ENCODE measurements around the gene OR10A4. TPM values are rescaled to one million over a fixed set of nuclear protein-coding genes. Genes with fewer than 3 reads are reported as not detected.
"Not testable (repeated sequence)": the region's sequence is repeated elsewhere in the genome, so short reads cannot be mapped to it uniquely, and the experiment has no call there.

OR10A4 gene
- total RNA-seq, 1 donor from 2014 or later = not detected

DNA sequence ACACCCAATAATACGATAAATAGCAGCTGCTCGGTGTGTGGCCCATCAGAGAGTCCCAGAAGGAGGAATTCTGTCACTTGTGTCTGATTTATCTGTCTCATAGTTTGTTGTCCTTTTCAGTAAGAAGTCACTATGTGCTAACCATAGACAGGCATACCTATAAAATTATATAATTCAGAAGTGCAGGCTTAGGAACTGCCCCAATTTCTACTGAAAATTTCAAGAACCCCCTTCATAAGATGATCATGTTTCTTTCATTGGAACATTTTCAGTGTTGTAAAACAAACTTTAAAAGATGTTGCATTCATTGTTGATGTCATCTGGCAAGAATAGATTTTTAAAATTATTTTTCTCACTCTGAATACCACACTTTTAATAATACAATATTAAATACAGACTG lies 16.0 kb downstream of the OR10A4 start, which contains the start of gene OR2D2:
OR2D2 (minus strand) TSS at position 101 of the 400 bp plus-strand sequence; CDS start at position 101, 0 bp downstream.
- DNase-seq (no peak), ATAC-seq (no peak)
- intact Hi-C loops (cut with micrococcal nuclease) = no loop called here

DNA sequence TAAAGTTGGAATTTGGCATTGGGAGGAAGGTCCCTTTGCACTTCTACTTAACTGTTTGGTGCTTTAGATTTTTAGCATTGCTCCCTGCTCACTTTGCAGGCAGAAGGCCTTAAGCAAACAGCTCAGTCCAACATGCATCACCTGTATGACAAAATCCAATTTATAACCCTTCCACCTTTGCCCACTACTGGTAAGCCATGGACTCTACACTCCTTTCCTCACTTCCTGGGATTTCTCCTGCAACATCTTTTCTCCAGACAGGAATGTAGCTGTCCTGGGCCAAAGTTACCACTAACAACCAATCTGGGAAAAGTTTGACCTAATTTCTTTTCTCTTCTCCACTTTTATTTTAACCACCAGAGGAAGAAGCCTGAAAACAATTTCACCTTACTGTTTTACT lies 17.7 kb downstream of the OR10A4 start:
- intact Hi-C loops (cut with micrococcal nuclease) = no loop called here
- ATAC-seq = no peak

DNA sequence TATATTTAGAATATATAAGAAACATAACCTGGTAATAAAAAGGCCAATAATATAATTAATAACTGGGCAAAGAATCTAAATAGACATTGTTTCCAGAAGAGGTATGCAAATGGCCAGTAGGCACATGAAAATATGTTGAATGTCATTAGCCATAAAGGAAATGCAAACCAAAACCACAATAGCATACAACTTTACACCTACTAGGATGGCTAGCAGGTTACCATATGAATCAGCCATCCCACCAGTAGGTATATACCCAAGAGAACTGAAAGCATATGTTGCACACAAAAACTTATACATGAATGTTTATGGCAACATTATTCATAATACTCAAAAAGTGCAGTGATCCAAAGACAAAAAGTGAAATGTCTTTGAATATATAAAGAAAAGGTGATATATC lies 18.6 kb downstream of the OR10A4 start:
- intact Hi-C loops (cut with micrococcal nuclease) = no loop called here
- ATAC-seq (no peak), DNase-seq (no peak)

More for the DNA sequence above, 17.7 kb downstream of the OR10A4 start:
- no peak for DNase-seq

DNA sequence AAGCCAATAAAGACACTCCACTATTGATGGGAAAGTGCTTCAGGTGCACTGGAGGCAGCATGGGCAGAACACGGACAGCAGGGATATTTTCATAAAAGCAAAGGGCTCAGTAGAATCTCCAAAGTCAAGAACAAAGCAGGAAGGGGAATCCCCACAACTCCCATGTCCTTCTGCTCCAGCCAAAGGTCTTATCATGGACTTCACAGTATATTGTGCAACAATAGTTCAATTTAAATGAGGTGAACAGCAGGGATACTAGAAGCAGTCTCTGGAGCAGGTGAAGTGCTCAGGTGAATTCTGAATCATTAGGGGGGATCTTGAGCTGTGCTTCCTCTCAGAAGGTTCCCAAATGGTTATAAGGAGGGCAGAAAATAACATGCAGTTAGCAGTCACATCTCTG lies 22.5 kb downstream of the OR10A4 start:
- ATAC-seq (no peak), DNase-seq (no peak)
- intact Hi-C loops (cut with micrococcal nuclease) = no loop called here

DNA sequence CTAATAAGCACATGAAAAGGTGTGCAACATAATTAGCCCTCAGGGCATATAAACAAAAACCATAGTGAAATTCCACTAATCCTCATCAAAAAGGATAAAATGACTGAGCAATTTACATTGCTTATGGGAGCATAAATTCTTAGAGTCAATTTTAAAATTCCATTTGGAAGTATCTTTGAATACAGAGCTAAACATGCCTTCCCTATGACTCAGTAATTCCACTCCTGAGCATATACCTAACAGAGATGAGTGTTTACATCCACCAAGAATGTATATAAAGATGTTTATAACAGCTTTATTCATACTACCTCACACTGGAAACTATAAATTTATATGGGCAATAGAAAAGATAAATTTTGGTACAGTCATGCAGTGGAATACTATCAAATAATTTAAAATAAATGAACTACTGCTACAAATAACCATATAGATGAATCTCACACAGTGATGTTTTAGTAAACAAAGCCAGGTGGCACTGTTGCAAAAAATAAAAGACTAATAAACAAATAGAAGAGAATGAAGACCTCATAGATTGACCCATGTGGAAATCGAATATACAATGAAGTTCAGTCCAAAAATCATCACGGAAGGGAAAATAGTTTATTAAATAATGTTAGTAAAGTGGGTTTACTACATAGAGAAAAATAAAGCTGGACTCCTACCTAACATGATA lies 24.0 kb downstream of the OR10A4 start:
- ATAC-seq = no peak
- no peak for DNase-seq
- intact Hi-C loops (cut with micrococcal nuclease) = no loop called here

DNA sequence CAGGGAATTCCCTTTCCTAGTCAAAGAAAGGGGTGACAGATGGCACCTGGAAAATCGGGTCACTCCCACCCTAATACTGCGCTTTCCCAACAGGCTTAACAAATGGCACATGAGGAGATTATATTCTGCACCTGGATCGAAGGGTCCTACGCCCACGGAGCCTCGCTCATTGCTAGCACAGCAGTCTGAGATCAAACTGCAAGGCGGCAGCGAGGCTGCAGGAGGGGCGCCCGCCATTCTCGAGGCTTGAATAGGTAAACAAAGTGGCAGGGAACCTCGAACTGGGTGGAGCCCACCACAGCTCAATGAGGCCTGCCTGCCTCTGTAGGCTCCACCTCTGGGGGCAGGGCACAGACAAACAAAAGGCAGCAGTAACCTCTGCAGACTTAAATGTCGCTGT lies 28.4 kb downstream of the OR10A4 start:
- DNase-seq; intact Hi-C loops (cut with micrococcal nuclease); ATAC-seq: not testable (repeated sequence)

DNA sequence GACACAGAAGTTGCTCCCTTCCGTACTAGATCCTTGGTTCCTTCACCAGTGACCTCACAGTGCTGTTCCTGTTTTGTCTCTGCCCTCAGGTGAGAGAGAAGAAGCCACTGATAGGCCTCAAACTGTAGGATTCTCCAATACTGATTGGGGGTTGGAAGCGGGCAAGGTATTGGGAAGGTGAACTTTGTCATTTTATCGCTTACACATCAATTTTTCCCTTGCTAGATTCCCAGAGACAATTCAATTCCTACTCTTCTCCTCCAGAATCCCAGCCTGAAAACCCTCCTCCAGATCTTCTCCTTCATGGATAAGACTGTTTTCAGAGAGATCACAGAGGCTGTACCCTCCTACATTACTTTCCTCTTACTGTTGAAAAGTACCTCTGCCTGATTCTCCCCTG lies 35.0 kb downstream of the OR10A4 start:
- DNase-seq (no peak), ATAC-seq (no peak)
- intact Hi-C loops (cut with micrococcal nuclease) = no loop called here

DNA sequence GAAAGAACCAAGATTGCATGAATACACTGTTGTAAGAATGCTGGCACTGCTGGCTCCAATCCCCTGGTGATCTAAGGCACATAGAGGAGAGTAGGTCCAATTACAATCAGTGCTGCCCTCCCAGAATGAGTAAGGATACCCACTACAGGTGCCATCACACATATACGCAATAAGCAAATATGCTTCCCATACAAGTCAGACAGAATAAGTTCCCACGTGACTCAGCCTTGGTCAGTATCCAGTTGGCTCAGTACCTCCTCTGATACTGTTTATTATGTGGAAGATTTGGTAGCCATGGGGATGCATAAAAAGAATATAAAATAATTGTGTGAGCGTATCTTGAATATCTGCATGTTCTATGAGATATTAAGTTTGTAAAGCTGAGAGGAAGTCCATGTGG lies 35.5 kb downstream of the OR10A4 start:
- DNase-seq (no peak), ATAC-seq (no peak)
- intact Hi-C loops (cut with micrococcal nuclease) = no loop called here

DNA sequence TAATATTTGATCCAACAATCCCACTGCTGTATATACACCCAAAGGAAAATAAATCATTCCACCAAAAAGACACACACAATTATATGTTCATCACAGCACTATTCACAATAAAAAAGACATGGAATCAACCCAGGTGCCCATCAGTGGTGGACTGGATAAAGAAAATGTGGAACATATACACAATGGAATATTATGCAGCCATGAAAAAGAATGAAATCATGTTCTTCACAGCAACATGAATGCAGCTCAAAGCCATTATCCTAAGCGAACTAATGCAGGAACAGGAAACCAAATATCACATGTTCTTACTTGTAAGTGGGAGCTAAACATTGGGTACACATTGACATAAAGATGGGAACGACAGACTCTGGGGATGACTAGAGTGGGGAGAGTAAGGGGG lies 43.3 kb downstream of the OR10A4 start:
- DNase-seq (no peak), ATAC-seq (no peak)
- intact Hi-C loops (cut with micrococcal nuclease) = no loop called here

DNA sequence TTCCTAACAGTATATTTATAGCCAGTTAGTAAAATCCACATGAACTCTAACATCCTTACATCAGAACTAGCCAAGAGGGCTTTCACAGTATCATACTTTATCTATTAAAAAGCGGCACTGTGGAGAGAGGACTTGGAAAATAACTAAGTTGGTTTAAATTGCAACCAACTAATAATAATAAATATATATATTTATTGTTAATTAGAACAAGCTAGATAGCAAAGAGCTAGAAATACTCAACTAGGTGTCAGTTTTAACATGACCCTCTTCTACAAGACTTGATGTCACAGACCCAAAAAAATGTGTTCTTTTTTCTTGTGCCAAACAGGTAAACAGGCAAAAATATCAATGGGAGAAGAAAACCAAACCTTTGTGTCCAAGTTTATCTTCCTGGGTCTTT lies 44.3 kb downstream of the OR10A4 start, which contains the start of gene OR2D3:
OR2D3 (plus strand) TSS at position 301 of the 400 bp plus-strand sequence; CDS start at position 301, 0 bp downstream.
- DNase-seq = no peak
- intact Hi-C loops (cut with micrococcal nuclease) = no loop called here
- ATAC-seq = no peak

DNA sequence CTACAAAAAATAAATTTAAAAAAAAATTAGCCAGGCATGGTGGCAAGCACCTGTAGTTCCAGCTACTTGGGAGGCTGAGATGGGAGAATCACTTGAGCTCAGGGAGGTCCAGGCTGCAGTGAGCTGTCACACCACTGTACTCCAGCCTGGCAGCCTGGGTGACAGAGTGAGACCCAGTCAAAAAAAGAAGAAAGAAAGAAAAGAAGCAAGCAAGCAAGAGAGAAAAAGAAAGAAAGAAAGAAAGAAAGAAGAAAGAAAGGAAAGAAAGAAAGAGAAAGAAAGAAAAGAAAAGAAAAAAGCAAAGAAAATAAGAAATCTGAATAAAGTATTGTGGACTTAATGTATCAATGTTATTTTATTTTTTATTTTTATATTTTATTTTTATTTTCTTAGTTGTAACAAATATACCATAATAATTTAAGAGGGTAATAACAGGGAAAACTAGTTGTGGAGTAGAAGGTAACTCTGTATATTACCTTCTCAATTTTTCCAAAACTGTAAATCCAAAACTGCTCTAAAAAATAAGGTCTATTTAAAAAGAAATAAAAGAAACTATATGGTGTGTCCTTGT lies 48.7 kb downstream of the OR10A4 start:
- DNase-seq (no peak), ATAC-seq (no peak)
- intact Hi-C loops (cut with micrococcal nuclease) = no loop called here

DNA sequence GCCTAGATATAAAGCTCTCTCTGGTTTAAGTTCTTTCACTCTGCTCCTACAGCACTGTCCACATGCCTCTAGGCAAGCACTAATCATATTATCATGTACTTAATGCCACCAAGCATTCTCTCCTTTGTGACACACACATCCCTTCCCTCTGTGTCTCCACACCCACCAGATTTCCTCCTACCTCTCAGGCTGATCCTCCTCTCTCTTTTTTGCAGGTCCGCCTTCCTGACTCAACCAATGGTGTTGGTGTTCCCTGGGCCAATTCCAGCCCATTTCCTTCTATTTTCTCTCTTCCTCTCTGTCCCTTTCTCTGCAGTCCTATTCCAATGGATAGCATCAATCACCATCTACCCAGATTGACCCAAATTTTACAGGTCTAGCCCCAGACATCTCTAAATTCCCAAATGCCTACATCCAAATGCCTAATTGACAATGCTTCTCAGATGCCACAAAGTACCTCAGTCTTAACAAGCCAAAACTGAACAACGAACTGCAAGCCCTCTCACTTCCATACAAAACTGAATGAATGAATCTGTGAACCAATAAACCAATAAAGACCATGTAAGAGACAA lies 49.3 kb downstream of the OR10A4 start:
- intact Hi-C loops (cut with micrococcal nuclease) = no loop called here

DNA sequence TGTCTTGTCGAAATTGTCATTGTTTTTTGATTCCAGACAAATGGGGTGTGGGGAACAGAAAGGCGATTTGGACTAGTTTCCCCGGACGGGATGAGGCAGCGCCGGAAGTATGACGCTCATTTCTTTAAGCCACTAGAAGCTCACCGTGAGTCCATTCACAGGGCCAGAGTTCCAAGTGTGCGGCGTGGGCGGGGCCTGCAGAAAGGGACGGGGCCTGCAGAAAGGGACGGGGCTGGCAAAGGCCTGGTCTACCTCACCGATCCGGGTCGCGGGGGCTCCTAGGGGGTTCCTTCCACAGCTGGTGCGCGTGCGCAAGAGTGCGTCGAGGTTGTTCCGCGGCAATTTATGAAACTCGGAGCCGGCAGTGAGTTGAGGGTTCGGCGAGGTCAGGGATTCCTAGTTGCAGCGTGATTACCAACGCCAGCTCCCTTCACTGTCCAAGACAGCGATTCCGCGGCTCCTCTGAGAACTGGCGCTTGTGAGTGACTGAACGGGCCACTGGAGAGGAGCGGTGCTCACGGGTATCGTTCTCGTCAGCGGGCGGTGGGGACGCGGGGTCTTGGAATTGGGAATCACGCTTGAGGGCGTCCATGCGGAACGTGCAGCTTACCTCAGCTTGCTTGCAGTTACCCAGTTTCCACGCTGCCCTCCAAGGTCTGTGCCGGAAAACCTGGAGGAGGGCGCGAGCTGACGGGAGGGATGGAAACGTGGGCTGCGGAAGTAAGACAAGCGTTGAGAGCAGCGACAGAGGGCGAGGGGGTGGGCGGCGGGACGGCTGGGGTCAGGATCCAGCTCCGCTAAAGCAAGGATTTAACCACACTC lies 50.0 kb downstream of the OR10A4 start, which contains the start of gene ZNF215:
ZNF215 (plus strand) TSS at position 219 of the 822 bp plus-strand sequence. CDS start 5,847 bp downstream, outside the sequence.
- intact Hi-C loops (cut with micrococcal nuclease) = no loop called here
- DNase-seq = peak; percentile 80
- peak; percentile 95 for ATAC-seq

More for the DNA sequence above, 49.3 kb downstream of the OR10A4 start:
- ATAC-seq (peak; percentile 32), DNase-seq (no peak)

DNA sequence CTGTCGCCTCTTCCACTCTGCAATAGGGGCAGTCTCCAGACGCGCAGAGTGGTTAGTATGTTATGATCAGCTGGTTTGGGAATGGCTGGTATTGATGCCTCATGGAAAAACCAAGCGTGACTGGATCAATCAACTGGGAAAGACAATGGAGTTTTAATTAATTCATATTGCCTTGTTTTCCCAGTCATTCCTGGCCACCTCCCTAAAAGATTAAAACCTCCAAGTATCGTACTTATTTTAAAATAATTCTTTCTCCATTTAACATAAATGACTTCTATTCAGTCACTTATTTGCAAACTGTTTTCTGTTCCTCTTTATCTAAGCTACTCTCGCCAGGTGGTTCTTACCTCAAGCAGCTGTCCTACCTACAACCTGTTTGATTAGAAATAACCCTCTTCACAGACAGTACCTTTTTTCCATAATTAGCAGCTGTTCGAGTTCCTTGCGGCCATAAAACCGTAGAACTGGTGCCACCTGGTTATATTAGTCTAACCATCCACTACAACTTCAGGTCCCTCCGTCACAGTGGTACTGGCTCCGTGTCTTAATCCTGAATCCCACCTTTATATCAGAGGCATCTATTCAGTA lies 50.7 kb downstream of the OR10A4 start:
- DNase-seq (no peak), ATAC-seq (no peak)
- intact Hi-C loops (cut with micrococcal nuclease) = no loop called here

Other genes with a start within 250 kb of the OR10A4 start
- gene DCHS1, start 220.8 kb upstream of the OR10A4 start, total RNA-seq = 8.8 TPM
- 49.7 TPM for gene MRPL17, start 193.3 kb upstream of the OR10A4 start, total RNA-seq
- not detected for gene OR2AG2, start 104.6 kb upstream of the OR10A4 start, total RNA-seq
- not detected for gene OR2AG1, start 93.6 kb upstream of the OR10A4 start, total RNA-seq
- gene OR6A2, start 76.9 kb upstream of the OR10A4 start, total RNA-seq = not detected
- gene OR10A5, start 30.9 kb upstream of the OR10A4 start, total RNA-seq = not detected
- not detected for gene OR10A2, start 13.6 kb upstream of the OR10A4 start, total RNA-seq
- not detected for gene OR2D2, start 15.9 kb downstream of the OR10A4 start, total RNA-seq
- gene OR2D3, start 44.4 kb downstream of the OR10A4 start, total RNA-seq = not detected
- 0.17 TPM for gene ZNF215, start 49.8 kb downstream of the OR10A4 start, total RNA-seq
- gene ZNF214, start 143.7 kb downstream of the OR10A4 start, total RNA-seq = 0.84 TPM
- not detected for gene NLRP14, start 143.9 kb downstream of the OR10A4 start, total RNA-seq
- not detected for gene RBMXL2, start 212.4 kb downstream of the OR10A4 start, total RNA-seq

Data from left ventricle myocardium superior (tissue), 1 donor.